ENCODE results near the gene HBQ1. TPM values are rescaled to one million over a fixed set of nuclear protein-coding genes. Genes with fewer than 3 reads are reported as not detected.

Gene HBQ1
- total RNA-seq, 1 experiment from 2014 or later: not detected

DNA sequence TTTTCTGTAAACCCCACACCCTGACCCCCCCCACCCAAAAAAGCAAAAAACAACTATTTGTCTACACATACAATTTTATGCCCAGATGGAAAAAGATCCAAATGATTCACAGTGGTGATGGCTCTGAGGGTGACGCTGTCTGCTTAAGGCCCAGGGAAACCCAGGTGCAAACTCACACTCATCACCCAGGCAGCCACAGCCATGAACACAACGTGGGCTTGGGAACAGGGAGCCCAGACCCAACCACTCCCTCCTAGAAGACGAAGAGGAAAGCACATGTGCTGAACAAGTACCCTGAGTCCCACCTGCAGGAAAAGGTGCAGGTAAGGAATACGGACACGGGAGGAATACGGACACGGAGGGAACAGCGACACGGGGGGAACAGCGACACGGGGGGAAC is 5.4 kb downstream of the HBQ1 start:
- ChIA-PET CTCF (no interaction called here), POLR2A (ENCODE audit: unreplicated experiment) (no interaction called here)
- BruUV-seq (replicated peaks): no TSS peak
- intact Hi-C loops (cut with micrococcal nuclease): no loop called here
- peaks cover 5% of the 10 kb centered on the region; the same call in 1 of the 2 replicates for H3K4me1 ChIP-seq (ENCODE audit: insufficient read depth, low read length)
- ATAC-seq: no peak
- no peaks in the 10 kb centered on the region for H3K9me3 ChIP-seq (ENCODE audit: low read length)
- H4K20me1 ChIP-seq (ENCODE audit: low read length): no peaks in the 10 kb centered on the region
- no peak overlapping the region for H3K9ac ChIP-seq (ENCODE audit: low read length)
- no peak overlapping the region for H3K4me2 ChIP-seq (ENCODE audit: low read length)
- no peak for DNase-seq
- H3K27ac ChIP-seq (ENCODE audit: low read length): no peak overlapping the region
- H3K4me3 ChIP-seq (ENCODE audit: low read length): no peak overlapping the region
- TF ChIP-seq EZH2 (IDR thresholded peaks at IDR 0.05; ENCODE audit: low read length, unreplicated experiment) (no peak), EZH2phosphoT487 (IDR thresholded peaks at IDR 0.05; ENCODE audit: borderline replicate concordance, low read length) (no peak)
- TF ChIP-seq, protein P1, sequence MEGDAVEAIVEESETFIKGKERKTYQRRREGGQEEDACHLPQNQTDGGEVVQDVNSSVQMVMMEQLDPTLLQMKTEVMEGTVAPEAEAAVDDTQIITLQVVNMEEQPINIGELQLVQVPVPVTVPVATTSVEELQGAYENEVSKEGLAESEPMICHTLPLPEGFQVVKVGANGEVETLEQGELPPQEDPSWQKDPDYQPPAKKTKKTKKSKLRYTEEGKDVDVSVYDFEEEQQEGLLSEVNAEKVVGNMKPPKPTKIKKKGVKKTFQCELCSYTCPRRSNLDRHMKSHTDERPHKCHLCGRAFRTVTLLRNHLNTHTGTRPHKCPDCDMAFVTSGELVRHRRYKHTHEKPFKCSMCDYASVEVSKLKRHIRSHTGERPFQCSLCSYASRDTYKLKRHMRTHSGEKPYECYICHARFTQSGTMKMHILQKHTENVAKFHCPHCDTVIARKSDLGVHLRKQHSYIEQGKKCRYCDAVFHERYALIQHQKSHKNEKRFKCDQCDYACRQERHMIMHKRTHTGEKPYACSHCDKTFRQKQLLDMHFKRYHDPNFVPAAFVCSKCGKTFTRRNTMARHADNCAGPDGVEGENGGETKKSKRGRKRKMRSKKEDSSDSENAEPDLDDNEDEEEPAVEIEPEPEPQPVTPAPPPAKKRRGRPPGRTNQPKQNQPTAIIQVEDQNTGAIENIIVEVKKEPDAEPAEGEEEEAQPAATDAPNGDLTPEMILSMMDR (conservative IDR thresholded peaks at IDR 0.05; ENCODE audit: low read depth, low read length): no peak
- no peaks in the 10 kb centered on the region for H3K9me2 ChIP-seq (replicated peaks; ENCODE audit: low read length)
- H3K27me3 ChIP-seq (ENCODE audit: low read length): no peaks in the 10 kb centered on the region
- H3F3A ChIP-seq (ENCODE audit: low read length, unreplicated experiment): no peaks in the 10 kb centered on the region
- H2AFZ ChIP-seq (ENCODE audit: low read length): no peak overlapping the region
- H3K79me2 ChIP-seq (ENCODE audit: low read length): no peaks in the 10 kb centered on the region
- peaks cover 13% of the 10 kb centered on the region for H3K36me3 ChIP-seq (ENCODE audit: low read depth, low read length)

DNA sequence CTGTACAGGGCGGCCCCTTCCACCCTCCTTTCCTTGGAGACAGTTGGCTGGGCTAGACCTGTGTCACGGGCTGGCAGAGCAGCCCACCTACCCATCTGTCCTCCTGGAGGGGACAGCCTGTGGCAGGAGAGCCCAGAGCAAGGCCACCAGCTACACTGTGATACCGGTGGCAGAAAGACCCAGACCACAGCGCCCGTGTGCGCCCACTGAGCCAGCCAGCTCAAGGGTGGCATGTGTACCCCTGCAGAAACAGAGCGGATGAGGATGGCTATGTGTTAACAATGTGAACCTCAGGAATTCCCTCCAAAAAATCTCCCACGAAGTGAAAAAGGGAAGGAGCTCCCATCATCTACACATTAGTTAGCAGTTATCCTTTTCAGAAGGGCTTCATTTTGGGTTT is 7.1 kb downstream of the HBQ1 start:
- no peak for TF ChIP-seq EZH2phosphoT487 (IDR thresholded peaks at IDR 0.05; ENCODE audit: borderline replicate concordance, low read length)
- H3K9ac ChIP-seq (ENCODE audit: low read length): no peak overlapping the region
- no peaks in the 10 kb centered on the region for H3K79me2 ChIP-seq (ENCODE audit: low read length)
- intact Hi-C loops (cut with micrococcal nuclease): no loop called here
- ChIA-PET POLR2A (ENCODE audit: unreplicated experiment) (interaction anchor here (0.7 kb wide), 1 partner anchor 22 kb away, joined by 3 read pairs; no protein-coding TSS in a partner anchor), CTCF (no interaction called here)
- H3K4me2 ChIP-seq (ENCODE audit: low read length): no peak overlapping the region
- H3K4me1 ChIP-seq (ENCODE audit: insufficient read depth, low read length): no peaks in the 10 kb centered on the region
- ATAC-seq (no peak), DNase-seq (no peak)
- no peak overlapping the region for H3K27ac ChIP-seq (ENCODE audit: low read length)
- H3K9me3 ChIP-seq (ENCODE audit: low read length): no peaks in the 10 kb centered on the region
- H3K9me2 ChIP-seq (replicated peaks; ENCODE audit: low read length): no peaks in the 10 kb centered on the region
- no peak overlapping the region for H2AFZ ChIP-seq (ENCODE audit: low read length)
- H3K27me3 ChIP-seq (ENCODE audit: low read length): no peaks in the 10 kb centered on the region
- peaks cover 13% of the 10 kb centered on the region for H3K36me3 ChIP-seq (ENCODE audit: low read depth, low read length)
- no TSS peak for BruUV-seq (replicated peaks)
- H3F3A ChIP-seq (ENCODE audit: low read length, unreplicated experiment): no peaks in the 10 kb centered on the region
- H4K20me1 ChIP-seq (ENCODE audit: low read length): no peaks in the 10 kb centered on the region
- H3K4me3 ChIP-seq (ENCODE audit: low read length): no peak overlapping the region

DNA sequence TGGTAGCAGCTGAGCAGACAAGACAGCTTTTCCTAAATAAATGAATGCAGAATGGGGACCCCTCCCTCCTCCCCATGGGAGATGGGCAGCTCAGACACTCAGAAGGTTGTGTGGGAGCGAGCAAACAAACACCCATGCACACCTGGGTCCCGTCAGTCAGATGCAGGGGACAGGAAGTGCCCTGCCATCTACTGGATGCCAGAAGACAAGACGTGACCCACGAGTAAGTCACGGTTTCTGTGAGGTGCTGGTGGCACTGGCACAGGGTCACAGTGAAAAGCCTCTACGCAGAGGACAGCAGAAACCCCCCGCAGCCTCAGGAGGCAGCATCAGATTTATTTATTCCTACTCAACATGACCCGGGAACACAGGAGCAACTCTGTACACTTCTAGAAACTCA is 8.4 kb downstream of the HBQ1 start:
- no peak overlapping the region for H3K9ac ChIP-seq (ENCODE audit: low read length)
- H4K20me1 ChIP-seq (ENCODE audit: low read length): no peaks in the 10 kb centered on the region
- no peaks in the 10 kb centered on the region for H3K9me3 ChIP-seq (ENCODE audit: low read length)
- DNase-seq (peak; percentile 9), ATAC-seq (peak; percentile 42; the same call in 1 of the 2 replicates)
- H3K27me3 ChIP-seq (ENCODE audit: low read length): no peaks in the 10 kb centered on the region
- intact Hi-C loops (cut with micrococcal nuclease): no loop called here
- no TSS peak for BruUV-seq (replicated peaks)
- ChIA-PET CTCF (no interaction called here), POLR2A (ENCODE audit: unreplicated experiment) (no interaction called here)
- no peak overlapping the region for H3K4me3 ChIP-seq (ENCODE audit: low read length)
- no peaks in the 10 kb centered on the region for H3K4me1 ChIP-seq (ENCODE audit: insufficient read depth, low read length)
- no peak overlapping the region for H3K27ac ChIP-seq (ENCODE audit: low read length)
- H3K36me3 ChIP-seq (ENCODE audit: low read depth, low read length): peaks cover 13% of the 10 kb centered on the region
- no peaks in the 10 kb centered on the region for H3F3A ChIP-seq (ENCODE audit: low read length, unreplicated experiment)
- no peak overlapping the region for H3K4me2 ChIP-seq (ENCODE audit: low read length)
- H3K79me2 ChIP-seq (ENCODE audit: low read length): no peaks in the 10 kb centered on the region
- H2AFZ ChIP-seq (ENCODE audit: low read length): no peak overlapping the region
- TF ChIP-seq, protein P1 (conservative IDR thresholded peaks at IDR 0.05; ENCODE audit: low read depth, low read length): peak; percentile 44; the same call in 1 of the 2 replicates
- TF ChIP-seq EZH2phosphoT487 (IDR thresholded peaks at IDR 0.05; ENCODE audit: borderline replicate concordance, low read length): no peak
- no peak for TF ChIP-seq EZH2 (IDR thresholded peaks at IDR 0.05; ENCODE audit: low read length, unreplicated experiment)
- no peaks in the 10 kb centered on the region for H3K9me2 ChIP-seq (replicated peaks; ENCODE audit: low read length)
